ENCODE measurements around the gene NNMT.

- no peak for TF ChIP-seq CTCF (IDR thresholded peaks at IDR 0.05; ENCODE audit: low read depth, low read length, poor library complexity, severe bottlenecking)
- no peak for TF ChIP-seq EZH2phosphoT487 (IDR thresholded peaks at IDR 0.05; ENCODE audit: borderline replicate concordance, low read length)
Measured at GRCh38 chr11:114298710-114299109, 2.5 kb downstream of the NNMT start.
